Glutamatergic neuron (in vitro differentiated cells): ENCODE measurements around the gene SKP1. TPM values are rescaled to one million over a fixed set of nuclear protein-coding genes. Genes with fewer than 3 reads are reported as not detected.
A peak's percentile ranks its signal among the peaks of the same experiment; 100 is the strongest.

Experiments
- DNase-seq: peaks from one replicate; pipeline ENCODE4 v3.0.0; 2022
- H3K27ac Mint-ChIP-seq: one replicate; pipeline ENCODE4 v1.8.0; 2020; ENCODE audit warnings: mild to moderate bottlenecking, mixed read lengths, inconsistent platforms; ENCODE audit not compliant: unreplicated experiment
- H3K27me3 Mint-ChIP-seq: one replicate; pipeline ENCODE4 v1.8.0; 2020; ENCODE audit warnings: mild to moderate bottlenecking, moderate library complexity, mixed read lengths, inconsistent platforms; ENCODE audit not compliant: unreplicated experiment
- H3K36me3 Mint-ChIP-seq: one replicate; pipeline ENCODE4 v1.8.0; 2020; ENCODE audit warnings: mild to moderate bottlenecking, mixed read lengths, inconsistent platforms; ENCODE audit not compliant: unreplicated experiment
- H3K4me1 Mint-ChIP-seq: one replicate; pipeline ENCODE4 v1.8.0; 2020; ENCODE audit warnings: mild to moderate bottlenecking, low read depth, mixed read lengths, inconsistent platforms; ENCODE audit not compliant: unreplicated experiment
- H3K4me3 Mint-ChIP-seq: one replicate; pipeline ENCODE4 v1.8.0; 2020; ENCODE audit warnings: mild to moderate bottlenecking, mixed read lengths, inconsistent platforms; ENCODE audit not compliant: unreplicated experiment
- H3K9me3 Mint-ChIP-seq: one replicate; pipeline ENCODE4 v1.8.0; 2020; ENCODE audit warnings: mild to moderate bottlenecking, moderate library complexity, mixed read lengths, inconsistent platforms; ENCODE audit not compliant: unreplicated experiment
- microRNA-seq: library from miRNA; unstranded; fragments of <30 nt; microRNA quantifications from one replicate; pipeline ENCODE4, GENCODE V29; 2020; ENCODE audit not compliant: unreplicated experiment
- total RNA-seq: library from RNA; stranded (reverse); fragmentation: NEBNext Ultra II Directional; extraction: Animal tissue kit (Norgen Biotek cat#: 25700); gene quantifications from one replicate; pipeline ENCODE4 v1.2.1, GENCODE V29; 2021; ENCODE audit not compliant: unreplicated experiment
- TF ChIP-seq, protein P1 (sequence below): fragments of 200-600 bp; sonication (generic); IDR thresholded peaks from one replicate; pipeline ENCODE4 v1.5.0; 2021; ENCODE audit not compliant: partially characterized antibody, unreplicated experiment

SKP1 gene
- total RNA-seq, 1 donor from 2014 or later, result 345 TPM

DNA sequence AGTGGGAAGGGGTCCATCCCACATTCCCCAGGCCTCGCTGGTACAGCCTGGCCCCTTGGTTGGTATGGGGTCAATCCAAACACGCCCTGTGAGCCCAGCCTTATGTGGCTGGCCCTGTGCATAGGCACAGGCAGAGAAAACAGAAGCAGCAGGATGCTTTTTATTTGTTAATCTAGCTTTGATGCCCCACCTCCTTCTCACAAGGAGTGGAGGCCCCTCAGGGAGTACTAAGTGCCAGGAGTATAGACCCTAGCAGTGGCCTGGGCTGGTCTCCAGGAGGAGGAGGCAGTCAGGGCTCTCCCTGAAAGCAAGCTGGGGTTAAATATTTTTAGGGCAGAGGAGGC lies 76.8 kb downstream of the SKP1 start:
- TF ChIP-seq, protein P1, sequence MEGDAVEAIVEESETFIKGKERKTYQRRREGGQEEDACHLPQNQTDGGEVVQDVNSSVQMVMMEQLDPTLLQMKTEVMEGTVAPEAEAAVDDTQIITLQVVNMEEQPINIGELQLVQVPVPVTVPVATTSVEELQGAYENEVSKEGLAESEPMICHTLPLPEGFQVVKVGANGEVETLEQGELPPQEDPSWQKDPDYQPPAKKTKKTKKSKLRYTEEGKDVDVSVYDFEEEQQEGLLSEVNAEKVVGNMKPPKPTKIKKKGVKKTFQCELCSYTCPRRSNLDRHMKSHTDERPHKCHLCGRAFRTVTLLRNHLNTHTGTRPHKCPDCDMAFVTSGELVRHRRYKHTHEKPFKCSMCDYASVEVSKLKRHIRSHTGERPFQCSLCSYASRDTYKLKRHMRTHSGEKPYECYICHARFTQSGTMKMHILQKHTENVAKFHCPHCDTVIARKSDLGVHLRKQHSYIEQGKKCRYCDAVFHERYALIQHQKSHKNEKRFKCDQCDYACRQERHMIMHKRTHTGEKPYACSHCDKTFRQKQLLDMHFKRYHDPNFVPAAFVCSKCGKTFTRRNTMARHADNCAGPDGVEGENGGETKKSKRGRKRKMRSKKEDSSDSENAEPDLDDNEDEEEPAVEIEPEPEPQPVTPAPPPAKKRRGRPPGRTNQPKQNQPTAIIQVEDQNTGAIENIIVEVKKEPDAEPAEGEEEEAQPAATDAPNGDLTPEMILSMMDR, result no peak
- no peak for DNase-seq
- Mint-ChIP-seq H3K27ac (no peak overlapping the region), H3K4me1 (peaks cover 5% of the 10 kb centered on the region), H3K9me3 (peaks cover 3% of the 10 kb centered on the region), H3K27me3 (peaks cover 4% of the 10 kb centered on the region), H3K4me3 (no peak overlapping the region), H3K36me3 (no peaks in the 10 kb centered on the region)

DNA sequence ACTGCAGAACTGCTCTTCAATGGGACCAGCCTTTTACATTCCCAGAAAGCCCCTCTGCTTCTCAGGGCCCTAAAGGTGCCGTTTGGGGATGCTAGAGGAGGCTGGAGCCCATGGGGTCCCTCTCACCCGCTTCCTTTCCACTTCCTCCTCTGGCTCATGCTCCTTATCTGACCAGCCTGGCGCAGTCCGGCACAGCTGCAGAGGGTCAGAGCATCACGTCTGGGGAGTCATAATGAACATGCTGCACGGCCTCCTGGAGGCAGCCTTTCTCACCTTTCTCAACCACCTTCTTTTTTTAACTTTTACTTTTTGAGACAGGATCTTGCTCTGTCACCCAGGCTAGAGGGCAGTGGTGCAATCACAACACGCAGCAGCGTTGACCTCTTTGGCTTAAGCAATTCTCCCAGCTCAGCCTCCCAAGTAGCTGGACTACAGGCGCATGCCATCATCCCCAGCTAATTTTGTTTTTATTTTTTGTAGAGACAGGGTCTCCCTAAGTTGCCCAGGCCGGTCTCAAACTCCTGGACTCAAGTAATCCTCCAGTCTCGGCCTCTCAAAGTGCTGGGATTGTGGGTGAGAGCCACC lies 77.4 kb downstream of the SKP1 start:
- Mint-ChIP-seq H3K4me3 (no peak overlapping the region), H3K9me3 (peaks cover 3% of the 10 kb centered on the region), H3K4me1 (peaks cover 5% of the 10 kb centered on the region), H3K36me3 (no peaks in the 10 kb centered on the region), H3K27ac (no peak overlapping the region), H3K27me3 (peaks cover 4% of the 10 kb centered on the region)
- DNase-seq, result no peak
- TF ChIP-seq, protein P1, result no peak

Small RNAs within 50 kb of the gene (microRNA-seq; reads per million reads assigned to microRNA genes)
- gene MIR3661, result 6.9 reads per million, percentile 39 among the genes with 10 or more reads in this experiment

Other genes starting within 250 kb of the SKP1 start
- 35.7 TPM for gene C5orf15, start 208.3 kb downstream of the SKP1 start, total RNA-seq
- gene VDAC1, start 172.0 kb downstream of the SKP1 start, total RNA-seq, result 132 TPM
- 5.8 TPM for gene TCF7, start 62.3 kb downstream of the SKP1 start, total RNA-seq
- gene PPP2CA, start 49.1 kb upstream of the SKP1 start, total RNA-seq, result 193 TPM
- 4.2 TPM for gene CDKL3, start 190.2 kb upstream of the SKP1 start, total RNA-seq
- gene UBE2B, start 194.6 kb upstream of the SKP1 start, total RNA-seq, result 67.3 TPM
- 41.3 TPM for gene CDKN2AIPNL, start 234.9 kb upstream of the SKP1 start, total RNA-seq